ENCODE measurements around the gene GALNT15.
A peak's percentile ranks its signal among the peaks of the same experiment; 100 is the strongest.

The GALNT15 gene

DNA sequence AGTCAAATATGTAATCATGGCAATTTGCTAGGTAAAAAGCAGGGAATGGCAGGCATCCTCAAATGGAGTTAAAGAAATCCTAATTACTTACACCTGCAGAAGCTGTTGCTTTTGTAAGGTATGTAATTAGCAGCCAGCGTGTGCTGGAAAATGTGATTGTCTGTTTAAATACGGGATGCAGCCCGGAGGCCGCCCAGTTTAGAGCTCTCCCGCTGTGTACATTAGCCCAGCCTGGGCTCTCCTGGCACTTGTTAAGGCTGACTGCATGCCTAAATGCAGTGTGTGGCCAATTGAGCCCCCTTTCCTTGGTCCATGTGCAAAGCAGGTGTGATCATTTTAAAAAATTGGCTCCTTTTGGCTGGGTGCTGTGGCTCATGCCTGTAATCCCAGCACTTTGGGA lies 81.2 kb downstream of the GALNT15 start:
- no peak for DNase-seq

DNA sequence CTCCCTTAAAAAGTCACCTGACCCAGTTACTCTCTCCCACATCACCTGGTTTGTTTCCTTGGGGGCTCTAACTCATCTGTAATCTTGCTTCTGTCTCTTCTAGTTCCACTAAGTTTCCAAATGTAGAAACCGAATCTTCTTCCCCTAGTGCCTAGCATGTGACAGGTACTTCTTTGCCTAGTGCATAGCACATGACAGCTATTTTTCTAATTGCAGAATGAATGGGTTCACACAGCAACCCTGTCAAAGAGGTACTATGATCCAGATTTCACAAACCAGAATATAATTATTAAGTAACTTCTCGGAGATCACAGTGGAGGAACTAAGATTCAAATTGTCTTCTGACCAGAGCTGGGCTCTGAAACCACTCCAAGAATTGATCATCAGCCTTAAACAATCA lies 82.8 kb downstream of the GALNT15 start:
- no peak for DNase-seq

GRCh38 chr3:16258177-16258576 lies 83.7 kb downstream of the GALNT15 start:
- DNase-seq = no peak

GRCh38 chr3:16258866-16259265 lies 84.4 kb downstream of the GALNT15 start:
- no peak for DNase-seq

DNA sequence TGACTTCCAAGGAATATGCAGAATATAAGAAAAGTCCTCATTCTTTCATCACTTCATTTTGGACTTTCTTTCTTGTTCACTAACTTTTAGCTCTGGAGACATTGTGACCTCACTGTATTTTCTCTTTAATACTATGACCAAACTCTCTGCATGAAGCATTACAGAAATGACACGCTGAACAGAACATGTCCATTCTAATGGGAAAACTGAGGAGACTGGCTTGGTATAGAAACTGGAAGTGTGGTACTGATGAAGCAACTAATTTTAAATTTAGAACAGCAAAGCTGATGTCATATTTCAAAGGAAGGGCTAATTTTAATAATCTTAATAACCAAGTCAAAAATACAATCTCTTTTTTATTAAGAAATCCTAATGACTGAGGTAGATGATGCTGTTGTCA lies 85.6 kb downstream of the GALNT15 start:
- DNase-seq = no peak

GRCh38 chr3:16262174-16262573 lies 87.7 kb downstream of the GALNT15 start:
- no peak for DNase-seq

GRCh38 chr3:16264174-16264707 lies 89.8 kb downstream of the GALNT15 start:
- no peak for DNase-seq

DNA sequence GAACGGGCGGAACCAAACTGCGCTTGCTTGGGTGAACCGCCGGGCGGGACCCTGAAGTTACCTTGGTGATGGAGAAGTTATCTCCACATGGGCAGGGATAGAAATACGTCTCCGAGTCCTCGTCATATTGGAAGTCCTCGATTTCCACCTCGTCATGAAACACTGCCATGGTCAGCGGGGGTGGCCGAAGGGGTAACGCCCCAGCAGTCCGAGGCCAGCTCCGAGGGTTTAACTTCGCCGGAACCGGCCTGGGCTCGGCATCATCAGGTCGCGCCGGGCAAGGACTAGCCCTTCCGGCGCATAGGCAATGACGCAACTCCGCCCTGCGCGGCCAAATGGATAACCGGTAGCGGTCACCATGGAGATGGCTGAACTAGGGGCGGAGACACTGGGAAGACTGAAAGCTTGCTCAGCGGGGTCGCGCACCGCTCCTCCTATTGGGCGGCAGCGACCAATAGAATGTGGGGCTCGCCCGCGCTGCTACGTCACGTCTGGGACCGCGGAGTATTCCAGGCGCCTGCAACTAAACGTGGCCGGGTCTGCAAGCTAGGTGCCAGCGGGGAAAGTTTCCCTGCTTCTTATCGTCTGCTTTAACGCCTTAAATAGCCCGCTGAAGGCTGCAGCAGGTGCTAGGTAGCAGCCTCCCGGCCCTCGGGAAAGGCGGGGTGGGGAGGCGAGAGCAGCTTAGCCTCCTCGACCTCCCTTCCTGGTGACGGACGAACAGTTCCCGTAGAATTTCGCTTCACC lies 90.4 kb downstream of the GALNT15 start, which contains the start of the genes DPH3 and OXNAD1:
Gene DPH3, minus strand, starts transcription at position 236 of the 747 bp plus-strand sequence. Its CDS starts 67 bp downstream, at position 169.
Gene OXNAD1, plus strand, starts transcription at position 505 of the 747 bp plus-strand sequence. CDS start 5,741 bp downstream, outside the sequence.
- peak; percentile 90 for DNase-seq

- DNase-seq = no peak
Measured at GRCh38 chr3:16265455-16265786, 90.9 kb downstream of the GALNT15 start.

GRCh38 chr3:16266714-16267113 lies 92.2 kb downstream of the GALNT15 start:
- no peak for DNase-seq

DNA sequence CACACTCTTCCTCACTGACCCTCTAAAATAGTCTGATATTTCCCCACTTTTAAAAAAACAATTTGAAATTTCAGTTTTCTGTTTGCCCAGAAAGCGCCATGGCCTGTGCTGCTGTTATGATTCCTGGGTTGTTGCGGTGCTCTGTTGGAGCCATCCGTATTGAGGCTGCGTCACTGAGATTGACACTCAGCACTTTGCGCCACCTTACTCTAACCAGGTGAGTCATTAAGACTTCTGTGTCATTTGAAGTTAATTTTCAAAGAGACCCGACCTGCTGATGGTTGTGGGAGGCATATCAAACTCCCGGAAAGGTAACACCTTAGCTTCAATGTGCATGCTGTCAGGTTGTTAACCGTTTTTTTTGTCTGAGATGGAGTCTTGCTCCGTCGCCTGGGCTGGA lies 96.4 kb downstream of the GALNT15 start:
- DNase-seq = no peak

DNA sequence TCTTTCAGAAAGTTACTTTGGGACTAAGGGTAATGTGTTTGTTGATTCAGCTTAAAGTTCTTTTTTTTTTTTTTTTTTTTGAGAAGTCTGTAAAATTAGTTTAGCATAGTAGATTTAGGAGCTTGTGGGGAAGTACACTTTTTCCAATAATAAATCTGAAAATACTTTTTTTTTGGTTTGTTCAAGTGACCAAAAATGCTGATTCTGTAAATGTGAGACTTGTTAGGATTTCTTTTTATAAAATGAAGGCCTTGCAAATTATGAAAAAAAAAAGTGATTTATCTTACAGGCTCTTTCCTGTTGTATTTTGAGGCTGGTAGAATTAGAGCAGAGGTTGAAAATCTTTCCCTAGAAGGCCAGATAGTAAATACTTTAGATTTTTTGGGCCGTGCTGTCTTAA lies 98.1 kb downstream of the GALNT15 start:
- no peak for DNase-seq

GRCh38 chr3:16273867-16274266 lies 99.4 kb downstream of the GALNT15 start:
- DNase-seq = no peak

GRCh38 chr3:16277471-16277870 lies 103.0 kb downstream of the GALNT15 start:
- DNase-seq = no peak

GRCh38 chr3:16279010-16279801 lies 104.7 kb downstream of the GALNT15 start:
- no peak for DNase-seq

GRCh38 chr3:16280671-16281070 lies 106.2 kb downstream of the GALNT15 start:
- no peak for DNase-seq

Measured in NCI-H2171 (cell line).